Measurements from ENCODE around the gene GPC5. TPM values are rescaled to one million over a fixed set of nuclear protein-coding genes. Genes with fewer than 3 reads are reported as not detected.

GPC5 gene
- total RNA-seq, 1 donor from 2014 or later: 0.99 TPM

DNA sequence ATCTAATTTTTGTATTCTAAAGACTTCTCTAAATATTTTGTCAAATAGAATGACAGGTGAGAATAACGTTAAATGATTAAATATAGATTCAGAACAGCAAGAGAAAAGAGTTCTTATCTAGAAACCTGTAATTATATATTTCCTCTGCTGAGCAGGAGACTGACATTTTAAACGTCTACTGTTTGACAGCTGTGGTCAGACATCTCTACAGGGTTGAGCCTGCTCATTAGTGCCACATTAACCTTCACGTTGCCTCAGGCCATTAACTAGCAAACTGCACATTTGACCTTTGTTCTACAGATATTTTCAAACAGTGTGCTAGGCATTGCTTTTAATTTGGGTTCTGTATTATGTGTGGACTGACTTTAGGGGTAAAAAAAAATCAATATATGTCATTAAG lies 347.5 kb downstream of the GPC5 start:
- Mint-ChIP-seq H3K27me3 (ENCODE audit: low read depth) (no peaks in the 10 kb centered on the region), H3K9me3 (ENCODE audit: low read depth) (peaks cover 1% of the 10 kb centered on the region), H3K36me3 (ENCODE audit: low read depth) (no peaks in the 10 kb centered on the region), H3K4me3 (ENCODE audit: unreplicated experiment) (no peak overlapping the region), H3K4me1 (ENCODE audit: low read depth) (no peaks in the 10 kb centered on the region), H3K27ac (ENCODE audit: unreplicated experiment) (no peak overlapping the region)
- TF ChIP-seq, protein P1, sequence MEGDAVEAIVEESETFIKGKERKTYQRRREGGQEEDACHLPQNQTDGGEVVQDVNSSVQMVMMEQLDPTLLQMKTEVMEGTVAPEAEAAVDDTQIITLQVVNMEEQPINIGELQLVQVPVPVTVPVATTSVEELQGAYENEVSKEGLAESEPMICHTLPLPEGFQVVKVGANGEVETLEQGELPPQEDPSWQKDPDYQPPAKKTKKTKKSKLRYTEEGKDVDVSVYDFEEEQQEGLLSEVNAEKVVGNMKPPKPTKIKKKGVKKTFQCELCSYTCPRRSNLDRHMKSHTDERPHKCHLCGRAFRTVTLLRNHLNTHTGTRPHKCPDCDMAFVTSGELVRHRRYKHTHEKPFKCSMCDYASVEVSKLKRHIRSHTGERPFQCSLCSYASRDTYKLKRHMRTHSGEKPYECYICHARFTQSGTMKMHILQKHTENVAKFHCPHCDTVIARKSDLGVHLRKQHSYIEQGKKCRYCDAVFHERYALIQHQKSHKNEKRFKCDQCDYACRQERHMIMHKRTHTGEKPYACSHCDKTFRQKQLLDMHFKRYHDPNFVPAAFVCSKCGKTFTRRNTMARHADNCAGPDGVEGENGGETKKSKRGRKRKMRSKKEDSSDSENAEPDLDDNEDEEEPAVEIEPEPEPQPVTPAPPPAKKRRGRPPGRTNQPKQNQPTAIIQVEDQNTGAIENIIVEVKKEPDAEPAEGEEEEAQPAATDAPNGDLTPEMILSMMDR (IDR thresholded peaks at IDR 0.05): no peak
- DNase-seq (ENCODE audit: low spot score): no peak

GRCh38 chr13:91747186-91747585 lies 348.8 kb downstream of the GPC5 start:
- peaks cover 3% of the 10 kb centered on the region for H3K9me3 Mint-ChIP-seq (ENCODE audit: low read depth)
- H3K4me1 Mint-ChIP-seq (ENCODE audit: low read depth): no peaks in the 10 kb centered on the region
- H3K4me3 Mint-ChIP-seq (ENCODE audit: unreplicated experiment): no peak overlapping the region
- no peak overlapping the region for H3K27ac Mint-ChIP-seq (ENCODE audit: unreplicated experiment)
- no peaks in the 10 kb centered on the region for H3K27me3 Mint-ChIP-seq (ENCODE audit: low read depth)
- TF ChIP-seq, protein P1 (IDR thresholded peaks at IDR 0.05): no peak
- no peak for DNase-seq (ENCODE audit: low spot score)
- no peaks in the 10 kb centered on the region for H3K36me3 Mint-ChIP-seq (ENCODE audit: low read depth)

GRCh38 chr13:91748416-91749089 lies 350.1 kb downstream of the GPC5 start:
- Mint-ChIP-seq H3K27ac (ENCODE audit: unreplicated experiment) (no peak overlapping the region), H3K4me1 (ENCODE audit: low read depth) (no peaks in the 10 kb centered on the region), H3K4me3 (ENCODE audit: unreplicated experiment) (no peak overlapping the region), H3K9me3 (ENCODE audit: low read depth) (peaks cover 3% of the 10 kb centered on the region), H3K36me3 (ENCODE audit: low read depth) (no peaks in the 10 kb centered on the region), H3K27me3 (ENCODE audit: low read depth) (no peaks in the 10 kb centered on the region)
- TF ChIP-seq, protein P1 (IDR thresholded peaks at IDR 0.05): no peak
- DNase-seq (ENCODE audit: low spot score): no peak

- H3K4me1 Mint-ChIP-seq (ENCODE audit: low read depth): no peaks in the 10 kb centered on the region
- no peaks in the 10 kb centered on the region for H3K27me3 Mint-ChIP-seq (ENCODE audit: low read depth)
- H3K27ac Mint-ChIP-seq (ENCODE audit: unreplicated experiment): no peak overlapping the region
- no peaks in the 10 kb centered on the region for H3K36me3 Mint-ChIP-seq (ENCODE audit: low read depth)
- no peaks in the 10 kb centered on the region for H3K9me3 Mint-ChIP-seq (ENCODE audit: low read depth)
- no peak for DNase-seq (ENCODE audit: low spot score)
- H3K4me3 Mint-ChIP-seq (ENCODE audit: unreplicated experiment): no peak overlapping the region
- TF ChIP-seq, protein P1 (IDR thresholded peaks at IDR 0.05): no peak
Measured at GRCh38 chr13:91758724-91759123, 360.3 kb downstream of the GPC5 start.

GRCh38 chr13:91762957-91763356 lies 364.5 kb downstream of the GPC5 start:
- Mint-ChIP-seq H3K4me1 (ENCODE audit: low read depth) (no peaks in the 10 kb centered on the region), H3K36me3 (ENCODE audit: low read depth) (no peaks in the 10 kb centered on the region), H3K27ac (ENCODE audit: unreplicated experiment) (no peak overlapping the region), H3K9me3 (ENCODE audit: low read depth) (no peaks in the 10 kb centered on the region), H3K4me3 (ENCODE audit: unreplicated experiment) (no peak overlapping the region), H3K27me3 (ENCODE audit: low read depth) (no peaks in the 10 kb centered on the region)
- TF ChIP-seq, protein P1 (IDR thresholded peaks at IDR 0.05): no peak
- DNase-seq (ENCODE audit: low spot score): no peak

All from chondrocyte (in vitro differentiated cells).